HG03045 (cell line): ENCODE results near the gene CCNL1.

Experiments
- ATAC-seq: cut with Tn5 transposase; IDR thresholded peaks from one replicate; pipeline ENCODE4 v1.9.1; 2021; ENCODE audit warnings: mild to moderate bottlenecking, moderate library complexity; ENCODE audit not compliant: unreplicated experiment

Gene CCNL1

DNA sequence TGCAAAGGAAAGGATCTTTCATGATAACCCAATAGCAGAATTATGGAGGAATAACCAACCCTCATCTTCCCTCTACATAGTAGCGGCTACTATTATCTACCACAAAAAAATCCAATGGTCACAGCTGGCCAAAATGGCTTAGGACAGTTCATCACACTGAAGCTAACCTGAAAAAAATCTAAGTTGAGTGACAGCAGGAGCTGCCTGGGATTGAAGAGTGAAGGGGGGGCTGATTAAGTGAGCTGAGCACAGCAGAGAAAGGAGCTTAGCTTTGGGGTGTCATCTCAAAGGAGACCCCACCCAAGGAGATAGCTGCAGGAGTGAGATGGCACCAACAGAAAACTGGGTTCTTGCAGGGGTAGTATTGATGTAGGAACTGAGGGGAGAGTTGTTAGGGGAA lies 33.6 kb downstream of the CCNL1 start:
- ATAC-seq: no peak

DNA sequence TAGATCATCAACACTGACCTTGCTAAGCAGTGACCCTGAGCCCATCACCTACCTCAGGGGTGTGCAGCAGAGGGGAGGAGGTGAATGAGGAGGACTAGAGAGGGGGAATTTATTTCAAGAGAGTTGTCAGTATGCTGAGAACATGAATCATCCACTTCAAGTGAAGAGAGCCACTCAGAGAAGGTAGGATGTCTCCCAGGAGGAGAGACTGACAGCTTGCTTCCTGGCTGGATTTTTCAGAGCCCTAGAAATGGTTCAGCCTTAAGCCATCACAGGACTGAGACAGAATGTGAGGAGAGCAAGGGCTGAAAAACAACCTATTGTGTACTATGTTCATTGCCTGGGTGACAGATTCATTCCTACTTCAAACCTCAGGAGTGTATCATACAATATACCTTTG lies 34.8 kb downstream of the CCNL1 start:
- ATAC-seq: no peak

DNA sequence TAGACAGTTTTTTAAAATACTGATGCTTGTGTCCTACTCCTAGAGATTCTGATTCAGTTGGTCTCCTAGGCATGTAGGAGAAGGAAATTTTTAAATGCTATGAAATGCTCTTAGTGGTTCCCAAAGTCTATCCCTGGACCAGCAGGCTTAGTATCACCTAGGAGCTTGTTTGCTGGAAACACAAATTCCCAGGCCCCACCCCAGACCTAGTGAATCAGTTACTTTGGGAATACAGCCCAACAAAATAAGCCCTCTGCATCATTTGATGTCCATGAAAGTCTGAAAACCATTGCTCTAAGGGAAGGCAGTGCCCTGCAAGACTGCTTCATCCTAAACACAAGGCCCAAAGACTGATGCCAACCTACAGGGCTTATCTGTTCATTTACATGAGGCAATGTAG lies 36.3 kb downstream of the CCNL1 start:
- no peak for ATAC-seq

DNA sequence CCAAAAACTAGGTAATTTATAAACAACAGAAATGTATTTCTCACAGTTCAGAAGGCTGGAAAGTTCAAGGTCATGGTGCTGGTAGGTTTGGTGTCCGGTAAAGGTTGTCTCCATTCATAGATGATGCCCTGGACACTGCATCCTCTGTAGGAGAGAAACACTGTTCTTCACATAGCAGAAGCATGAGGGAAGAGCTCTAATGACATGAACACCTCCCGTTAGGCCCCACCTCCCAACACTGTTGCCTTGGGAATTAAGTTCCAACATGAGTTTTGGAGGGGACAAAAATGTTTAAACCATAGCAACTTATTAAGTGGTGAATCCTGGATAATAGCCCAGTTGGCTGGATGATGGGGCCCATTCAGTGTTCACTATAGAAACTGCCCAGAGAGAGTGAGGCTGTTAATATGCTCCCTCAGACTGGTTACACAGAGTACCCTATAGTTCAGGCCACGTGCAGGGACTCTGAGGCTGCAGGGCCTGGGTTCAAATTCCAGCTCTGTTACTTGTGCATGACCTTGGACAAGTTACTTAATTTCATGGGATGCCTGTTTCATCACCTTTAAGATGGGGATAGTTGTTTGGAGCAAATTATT lies 37.0 kb downstream of the CCNL1 start:
- no peak for ATAC-seq

DNA sequence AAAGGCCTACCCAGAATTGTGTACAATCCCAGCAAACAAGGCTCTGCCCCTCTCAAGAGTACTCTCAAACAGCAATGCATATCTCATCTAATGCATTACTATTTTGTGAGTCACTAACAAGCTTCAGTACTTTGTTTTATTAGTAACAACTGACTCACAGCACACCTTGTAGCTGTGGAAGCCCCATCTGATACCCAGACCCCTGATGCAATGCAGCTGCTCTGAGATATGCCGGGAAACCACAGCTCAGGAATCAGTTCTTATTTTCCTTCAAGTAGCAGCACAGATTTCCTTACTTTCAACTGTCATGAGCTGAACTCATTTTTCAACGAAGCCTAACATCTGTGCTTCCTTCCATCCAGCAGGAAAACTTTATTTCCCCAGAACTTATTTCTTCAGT lies 37.8 kb downstream of the CCNL1 start:
- no peak for ATAC-seq

DNA sequence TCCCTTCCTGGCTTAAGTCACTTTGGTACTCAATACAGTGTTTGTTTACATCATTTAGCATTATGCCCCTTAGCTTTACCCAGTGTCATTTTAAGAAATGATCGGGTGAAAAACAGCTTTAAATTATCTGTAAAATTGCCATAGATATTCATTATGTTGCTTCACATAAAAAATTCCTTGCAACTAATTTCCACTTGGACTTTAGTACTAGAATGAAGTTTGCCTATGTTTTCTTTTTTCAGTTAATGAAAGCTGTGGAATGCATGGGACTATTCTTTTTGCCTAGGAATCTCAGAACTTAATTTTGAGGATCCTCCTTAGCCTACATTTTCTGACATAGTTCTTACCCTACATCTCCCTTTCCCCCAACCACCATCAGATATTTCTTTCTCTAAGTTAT lies 38.4 kb downstream of the CCNL1 start:
- no peak for ATAC-seq

DNA sequence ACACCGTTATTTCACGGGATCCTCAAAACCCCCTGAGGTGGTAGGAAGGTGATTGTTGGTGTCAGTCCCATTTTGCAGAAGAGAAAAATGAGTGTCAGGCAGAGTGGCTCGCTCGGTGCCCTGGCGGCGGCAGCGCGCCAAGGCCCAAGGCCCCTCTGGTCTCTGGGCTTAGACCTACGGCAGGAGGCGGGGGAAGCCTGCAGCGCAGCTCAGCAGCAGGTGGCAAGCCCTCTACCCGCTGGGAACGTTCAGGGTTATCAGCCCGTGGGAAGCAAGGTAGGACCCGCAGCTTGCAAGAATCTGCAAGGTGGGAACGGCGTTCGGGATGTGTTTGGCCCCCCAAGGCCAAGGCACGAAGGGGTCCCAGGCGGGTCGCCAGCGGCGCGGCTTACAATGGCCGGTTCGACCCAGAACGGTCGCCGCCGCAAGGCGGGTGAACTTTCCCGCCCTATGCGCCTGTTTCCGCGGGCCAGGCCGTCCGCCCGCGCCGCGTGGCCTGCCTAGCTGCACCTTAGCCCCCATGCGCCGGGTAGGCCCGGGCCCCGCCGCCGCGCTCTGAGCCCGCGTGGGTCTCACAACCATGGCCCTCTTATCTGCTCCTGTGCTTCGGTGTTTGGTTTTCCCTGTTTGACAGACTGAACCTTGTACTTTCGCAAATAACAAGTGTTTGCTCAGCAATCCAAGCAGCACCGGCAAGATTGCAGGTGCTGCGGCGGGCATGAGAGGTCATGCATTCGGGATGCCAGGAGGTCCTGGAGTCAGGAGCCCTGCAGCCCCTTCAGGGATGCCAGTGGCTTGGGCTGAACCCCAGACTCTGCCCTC lies 39.7 kb downstream of the CCNL1 start:
- ATAC-seq: no peak

DNA sequence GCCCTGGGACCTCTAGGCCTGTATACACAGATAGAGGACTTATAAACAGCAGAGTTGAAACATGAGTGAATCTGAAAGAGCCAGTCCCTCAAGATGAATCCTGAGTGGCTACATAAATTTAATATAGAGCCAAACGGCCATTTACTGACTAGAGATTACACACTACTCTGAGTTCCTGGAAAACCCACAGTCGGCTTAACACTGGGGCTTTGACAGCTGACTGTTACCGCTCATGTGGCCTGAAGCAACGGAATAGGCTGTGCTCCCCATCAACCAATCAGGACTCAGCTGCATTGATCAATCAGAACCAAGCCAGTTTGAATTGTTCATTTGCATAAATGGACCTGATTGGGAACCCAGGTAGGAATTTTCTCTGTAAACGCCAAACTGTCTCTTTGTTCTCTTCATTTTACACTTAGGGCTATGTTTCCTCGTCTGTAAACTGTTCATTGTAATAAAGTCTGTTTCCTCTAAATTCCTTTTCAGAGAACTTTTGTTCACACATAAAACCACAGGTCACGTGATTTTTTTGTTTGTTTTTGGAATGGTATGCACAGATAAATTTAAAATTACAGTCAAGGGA lies 40.5 kb downstream of the CCNL1 start:
- ATAC-seq: no peak

DNA sequence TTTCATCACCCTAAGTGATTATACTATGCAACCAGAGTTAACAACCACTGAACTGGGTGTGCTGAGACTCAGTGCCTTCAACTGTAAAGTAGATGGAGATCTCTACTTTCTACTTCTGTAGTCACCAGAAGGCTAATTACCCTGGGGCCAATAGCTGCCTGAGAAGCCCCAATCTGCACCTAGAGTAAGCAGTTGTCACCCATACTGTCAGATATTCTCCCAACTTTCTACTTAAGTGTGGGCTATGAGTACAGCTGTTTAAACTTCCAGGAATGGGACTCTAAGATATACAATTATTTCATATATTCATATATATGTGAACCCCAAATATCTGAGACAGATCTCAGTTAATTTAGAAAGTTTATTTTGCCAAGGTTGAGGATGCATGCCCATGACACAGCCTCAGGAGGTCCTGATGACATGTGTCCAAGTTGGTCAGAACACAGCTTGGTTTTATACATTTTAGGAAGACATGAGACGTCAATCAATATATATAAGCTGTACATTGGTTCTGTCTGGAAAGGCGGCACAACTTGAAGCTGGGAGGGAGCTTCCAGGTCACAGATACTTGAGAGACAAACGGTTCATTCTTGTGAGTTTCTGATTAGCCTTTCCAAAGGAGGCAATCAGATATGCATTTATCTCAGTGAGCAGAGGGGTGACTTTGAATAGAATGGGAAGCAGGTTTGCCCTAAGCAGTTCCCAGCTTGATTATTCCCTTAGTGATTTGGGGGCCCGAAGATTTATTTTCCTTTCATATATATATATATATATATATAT lies 41.9 kb downstream of the CCNL1 start:
- no peak for ATAC-seq

DNA sequence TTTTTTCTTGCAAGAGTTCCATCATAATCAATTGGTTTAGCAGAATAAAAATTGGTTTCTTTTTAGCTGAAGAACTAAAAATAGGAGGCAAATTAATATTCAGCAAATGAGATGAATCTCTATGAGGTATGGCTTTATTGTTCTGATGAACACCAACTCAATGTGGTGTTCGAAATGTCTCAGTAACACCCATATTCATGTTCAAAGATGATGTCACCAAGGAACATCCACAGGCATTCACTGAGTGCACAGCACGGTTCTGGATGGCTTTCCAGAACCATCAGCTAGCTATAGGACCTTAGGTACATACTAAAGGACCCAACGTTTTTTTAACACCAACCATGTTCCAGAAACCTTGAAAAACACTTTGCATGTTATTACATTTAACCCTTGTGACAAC lies 42.7 kb downstream of the CCNL1 start:
- no peak for ATAC-seq

DNA sequence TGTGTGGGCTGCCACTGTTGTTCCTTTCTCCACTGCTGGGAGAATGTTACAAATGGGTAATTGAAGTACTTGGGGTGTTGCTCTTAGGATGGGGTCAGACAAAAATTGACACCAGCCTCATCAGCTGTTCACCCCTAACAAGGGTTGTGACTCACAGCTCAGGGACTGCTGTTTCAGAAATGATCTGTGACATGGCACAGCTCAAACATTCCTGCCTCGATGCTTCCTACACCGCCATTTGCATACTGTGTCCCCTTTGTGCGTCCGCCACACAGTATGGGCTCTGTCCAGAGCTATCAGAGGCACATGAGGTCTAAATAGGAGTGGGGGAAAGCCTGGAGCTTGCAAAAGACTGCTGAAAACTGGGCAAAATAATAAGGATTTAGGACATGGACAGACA lies 43.9 kb downstream of the CCNL1 start:
- ATAC-seq: no peak

DNA sequence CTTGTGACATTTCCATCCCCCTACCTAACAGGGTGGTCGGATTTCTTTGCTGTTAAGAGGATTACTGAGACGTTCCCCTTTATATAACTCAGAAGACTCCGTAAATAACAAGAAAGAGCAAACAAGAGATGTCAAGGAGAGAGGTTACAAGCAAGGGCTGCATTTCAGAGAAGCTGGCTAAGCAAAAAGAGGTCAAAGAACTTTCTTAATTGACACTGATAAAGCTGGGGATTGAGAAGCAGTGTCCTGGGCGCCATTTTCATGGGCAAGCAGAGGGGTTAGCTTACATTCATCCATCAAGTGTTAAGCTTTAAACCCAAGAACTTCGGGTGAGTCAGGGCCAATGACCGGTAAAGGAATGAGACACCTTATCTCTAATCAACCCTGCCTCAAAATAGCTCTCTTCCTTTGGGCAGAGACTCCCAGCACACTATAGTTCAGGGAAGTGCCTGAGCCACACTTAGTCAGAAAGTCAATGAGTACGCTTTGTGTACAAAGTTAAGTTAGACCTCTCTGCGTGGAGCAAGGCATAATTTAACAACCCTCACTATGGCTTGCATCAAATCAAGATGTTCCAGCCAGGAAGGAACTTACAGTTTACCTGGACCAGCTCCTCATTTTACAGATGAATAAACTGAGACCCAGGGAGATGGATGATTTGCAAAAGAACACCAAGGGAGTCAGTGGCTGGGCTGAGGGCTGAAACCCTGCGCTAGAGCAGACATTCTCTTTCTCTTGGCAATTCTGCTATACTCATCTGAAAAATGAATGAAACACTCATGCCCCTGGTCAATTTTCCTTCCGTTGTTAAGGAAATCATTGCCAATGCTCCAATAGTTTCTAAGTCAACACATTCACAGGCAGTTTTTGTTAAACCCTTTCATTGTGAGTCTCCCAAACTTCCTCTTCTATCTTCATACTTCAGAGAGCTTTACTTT lies 44.6 kb downstream of the CCNL1 start:
- no peak for ATAC-seq

DNA sequence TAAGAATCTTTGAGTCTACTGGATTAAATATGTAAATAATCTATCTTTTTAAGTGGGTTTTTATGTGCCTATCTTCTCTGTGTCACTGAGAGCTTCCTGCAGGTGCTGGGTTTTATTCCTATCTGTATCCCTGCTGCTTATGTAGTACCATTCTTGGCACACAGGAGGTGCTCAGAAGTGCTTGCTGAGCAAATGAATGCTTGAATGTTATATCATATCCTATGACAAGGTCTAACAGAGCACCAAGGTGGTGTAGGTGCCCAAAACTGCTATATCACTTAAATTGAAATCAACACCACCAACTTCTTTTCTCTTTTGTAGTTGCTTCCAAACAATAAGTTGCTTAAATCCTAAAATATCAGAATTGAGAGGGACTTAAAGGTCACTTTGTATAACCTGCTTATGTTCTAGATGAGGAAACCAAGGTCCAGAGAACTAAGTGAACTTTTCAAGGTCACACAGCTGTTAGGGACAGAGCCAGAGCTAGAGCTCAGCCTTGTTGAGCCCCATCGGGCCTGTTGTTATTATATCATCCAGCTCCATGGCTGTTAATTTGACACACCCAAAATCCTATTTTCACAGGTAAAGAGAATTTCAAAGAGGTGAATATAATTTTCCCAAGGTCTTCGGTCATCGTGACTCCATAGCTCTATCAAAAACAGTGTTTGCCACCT lies 46.0 kb downstream of the CCNL1 start:
- no peak for ATAC-seq

DNA sequence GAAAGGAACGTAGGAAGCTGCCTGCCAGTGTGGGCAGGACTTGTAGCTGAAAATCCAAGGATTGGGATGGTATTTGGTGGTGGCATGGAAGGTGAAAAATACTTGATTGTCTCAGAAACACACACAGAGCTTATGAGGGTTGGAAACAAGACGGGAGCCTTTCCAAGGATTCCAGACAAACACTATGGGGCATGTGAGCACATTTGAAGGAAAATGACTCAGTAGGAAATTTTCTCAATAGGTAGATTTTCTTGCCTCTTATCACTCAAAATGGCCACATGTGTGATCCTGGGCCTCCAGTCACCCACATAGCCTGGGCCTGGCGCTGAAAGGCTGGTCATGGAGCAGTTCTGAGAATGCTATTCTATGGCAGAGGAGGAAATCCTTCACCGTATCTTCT lies 47.4 kb downstream of the CCNL1 start:
- no peak for ATAC-seq

DNA sequence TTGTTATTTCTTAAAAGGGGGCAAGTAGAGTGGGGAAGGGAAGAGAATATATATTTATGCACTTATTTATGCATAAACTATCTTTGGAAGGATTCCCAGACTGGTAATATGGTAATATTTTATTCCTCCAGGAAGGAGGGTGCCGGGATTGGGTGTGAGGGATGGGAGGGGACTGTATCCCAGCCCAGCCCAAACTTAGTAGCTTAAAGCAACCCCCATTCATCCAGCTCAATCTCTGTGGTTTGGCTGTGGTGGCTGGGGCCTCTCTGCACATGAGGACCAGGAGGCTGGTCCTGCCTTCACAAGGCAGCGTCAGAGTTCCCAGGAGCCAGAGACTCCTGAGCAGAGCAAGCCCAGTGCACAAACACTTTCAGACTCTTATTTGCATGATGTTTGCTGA lies 48.4 kb downstream of the CCNL1 start:
- ATAC-seq: no peak

DNA sequence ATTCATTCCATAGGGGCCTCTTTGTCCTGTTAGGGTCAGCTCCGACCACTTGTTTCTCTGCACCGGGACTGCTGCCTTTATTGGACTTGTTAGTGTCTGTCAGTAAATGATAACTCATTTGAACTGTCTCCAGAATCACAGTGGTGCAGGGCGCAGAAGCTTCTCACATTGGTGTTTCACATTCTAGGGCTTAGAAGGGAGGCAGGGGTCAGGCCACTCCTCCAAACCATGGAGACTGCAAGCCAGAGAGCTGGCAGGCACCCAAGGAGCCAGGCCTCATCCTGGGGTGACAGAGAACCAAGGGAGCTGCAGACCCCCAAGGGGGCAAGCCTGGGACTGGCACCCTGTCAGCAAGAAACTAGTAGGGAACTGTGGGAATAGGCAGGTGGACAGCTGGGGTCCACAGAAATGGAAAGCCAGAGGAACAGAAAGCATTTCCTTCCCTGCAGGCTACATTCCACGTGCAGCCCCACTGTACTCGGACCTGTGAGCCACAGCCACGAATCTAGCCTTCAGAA lies 49.1 kb downstream of the CCNL1 start:
- ATAC-seq: no peak

DNA sequence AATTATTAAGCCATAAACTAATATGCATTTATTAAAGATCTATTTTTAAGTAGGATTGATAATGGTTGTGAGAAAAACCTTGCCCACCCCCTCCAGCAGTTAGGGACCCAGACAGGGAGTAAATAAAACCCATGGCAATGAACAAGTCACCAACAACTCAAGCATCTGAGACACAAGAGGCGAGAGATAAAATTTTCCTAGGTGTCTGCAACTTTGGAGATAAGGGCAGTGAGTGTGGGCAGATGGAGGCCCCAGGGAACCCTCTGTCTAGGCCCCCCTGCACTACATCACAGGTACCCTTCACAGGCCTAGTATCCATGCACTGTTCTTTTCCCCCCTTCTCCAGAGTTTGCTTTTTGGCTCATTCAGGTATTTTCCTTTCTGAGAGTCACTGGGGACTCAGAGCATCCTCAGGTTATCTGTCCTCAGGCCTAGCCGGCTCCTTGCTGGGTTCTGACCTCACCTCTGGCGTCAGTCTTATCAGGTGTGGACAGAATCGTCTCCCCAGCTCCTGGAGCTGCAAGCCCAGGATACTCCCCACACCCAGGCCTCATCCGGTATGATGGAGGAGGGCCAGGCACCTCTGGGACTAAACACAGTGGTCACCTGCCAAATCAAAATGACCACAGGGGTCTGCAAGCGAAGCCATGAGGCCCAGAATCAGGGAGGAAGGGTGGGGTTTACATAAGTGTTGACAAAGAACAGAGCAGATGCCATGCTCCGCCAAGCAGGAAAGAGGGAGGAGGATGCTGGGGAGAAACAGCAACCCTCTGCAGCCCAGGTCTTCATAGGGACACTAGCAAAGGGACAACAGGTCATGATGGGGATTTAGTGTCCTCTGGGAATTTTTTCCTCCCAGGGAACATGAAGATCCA lies 50.4 kb downstream of the CCNL1 start:
- no peak for ATAC-seq

DNA sequence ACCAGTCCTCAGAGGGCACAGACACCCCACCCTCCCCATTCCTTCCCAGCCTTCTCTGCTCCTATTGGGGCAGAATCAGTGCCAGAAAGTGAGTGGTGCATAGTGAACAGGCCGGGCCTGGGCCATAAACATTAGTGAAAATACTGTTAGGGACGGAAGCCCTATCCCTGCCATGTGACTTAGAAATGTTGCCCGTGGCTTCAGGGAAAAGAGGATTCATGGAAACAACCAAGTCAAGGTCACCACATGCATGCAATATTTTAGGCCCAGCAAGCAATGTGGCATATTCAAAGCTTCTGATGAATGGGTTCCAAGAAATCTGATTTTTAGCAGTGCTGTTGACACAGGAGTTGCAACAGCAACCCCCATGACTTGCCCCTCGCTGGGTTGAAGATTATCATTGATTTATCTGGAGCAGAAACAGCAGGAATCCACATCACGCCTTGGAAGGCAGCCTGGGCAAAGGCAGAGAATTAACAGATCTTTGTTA lies 52.3 kb downstream of the CCNL1 start:
- ATAC-seq: no peak

DNA sequence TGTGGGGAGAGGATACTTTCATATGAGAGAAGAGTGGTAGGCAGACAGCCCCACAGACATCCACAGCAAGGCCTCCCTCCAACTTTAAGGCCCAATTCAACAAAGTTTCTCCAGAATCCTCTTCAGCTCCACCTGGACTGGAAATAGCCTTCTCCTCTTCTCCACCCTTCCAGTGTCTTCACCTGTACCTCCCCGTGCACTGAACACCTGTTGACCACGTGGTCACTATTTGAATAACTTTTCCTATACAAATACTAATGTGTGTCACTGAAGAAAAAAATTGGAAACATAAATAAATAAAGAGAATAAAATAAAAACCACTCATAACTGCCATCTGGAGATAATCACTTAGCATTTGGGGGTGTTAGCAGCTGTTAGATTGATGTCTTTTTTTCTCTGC lies 52.9 kb downstream of the CCNL1 start:
- no peak for ATAC-seq
